CD4-positive, alpha-beta T cell (primary cell): ENCODE data around the gene RNF26. TPM values are rescaled to one million over a fixed set of nuclear protein-coding genes. Genes with fewer than 3 reads are reported as not detected.

Experiments
- ATAC-seq: fragments of 200-7000 bp; cut with Tn5 transposase; one replicate; pipeline ENCODE4 v1.10.0; 2022; ENCODE audit warnings: mild to moderate bottlenecking; ENCODE audit not compliant: poor library complexity
- CTCF ChIA-PET: fragments of 350-600 bp; sonication (Branson Sonifier 250); formaldehyde crosslinking; loops from one replicate; lab custom pipeline; 2021; ENCODE audit warnings: antibody characterized with exemption, inconsistent platforms; lab: Charles Lee
- POLR2A ChIA-PET: fragments of 350-600 bp; sonication (Branson Sonifier 250); formaldehyde crosslinking; loops from one replicate; lab custom pipeline; 2021; ENCODE audit warnings: antibody characterized with exemption, inconsistent platforms; lab: Charles Lee
- DNase-seq, 14 experiments: peaks; one replicate each; pipeline ENCODE4 v3.0.0-alpha.2; 2013 to 2020; ENCODE audit warnings: mixed read lengths in 2 of 14
- H3K27ac ChIP-seq, 2 donors: one replicate each; pipeline versions ENCODE4 v1.5.1 to v1.7.0; 2013; ENCODE audit warnings: low read length in 2 of 2, low read depth in 1 of 2, mild to moderate bottlenecking in 1 of 2
- H3K27me3 ChIP-seq, 2 experiments: 1 replicate in 1 of 2; 2 replicates in 1 of 2; pipeline versions ENCODE4 v1.6.1 to v1.7.0; 2013; ENCODE audit warnings: low read length in 2 of 2, control low read depth in 1 of 2, mild to moderate bottlenecking in 1 of 2, moderate library complexity in 1 of 2; ENCODE audit not compliant: insufficient read depth in 2 of 2, control insufficient read depth in 1 of 2
- H3K36me3 ChIP-seq: one replicate; pipeline ENCODE4 v1.6.1; 2013; ENCODE audit warnings: low read length, control low read depth; ENCODE audit not compliant: insufficient read depth
- H3K4me1 ChIP-seq: one replicate; pipeline ENCODE4 v1.6.1; 2013; ENCODE audit warnings: low read length, control low read depth; ENCODE audit not compliant: insufficient read depth
- H3K4me3 ChIP-seq: one replicate; pipeline ENCODE4 v1.5.1; 2013; ENCODE audit warnings: mild to moderate bottlenecking, low read length, moderate library complexity
- H3K9me3 ChIP-seq, 2 experiments: 1 replicate in 1 of 2; 2 replicates in 1 of 2; pipeline versions ENCODE4 v1.6.1 to v1.7.0; 2013; ENCODE audit warnings: low read length in 2 of 2, mild to moderate bottlenecking in 2 of 2, control low read depth in 1 of 2, moderate library complexity in 1 of 2; ENCODE audit not compliant: control insufficient read depth in 1 of 2, insufficient read depth in 1 of 2
- H3K27ac Mint-ChIP-seq: one replicate; pipeline ENCODE4 v1.8.0; 2020; ENCODE audit warnings: mixed read lengths
- H3K27me3 Mint-ChIP-seq: one replicate; pipeline ENCODE4 v1.8.0; 2021; ENCODE audit warnings: mixed read lengths
- H3K36me3 Mint-ChIP-seq: one replicate; pipeline ENCODE4 v1.8.0; 2021; ENCODE audit warnings: low read depth, mixed read lengths
- H3K4me1 Mint-ChIP-seq: one replicate; pipeline ENCODE4 v1.8.0; 2021; ENCODE audit warnings: low read depth, mixed read lengths
- H3K4me3 Mint-ChIP-seq: one replicate; pipeline ENCODE4 v1.8.0; 2020; ENCODE audit warnings: mild to moderate bottlenecking, mixed read lengths
- H3K9me3 Mint-ChIP-seq: one replicate; pipeline ENCODE4 v1.8.0; 2020; ENCODE audit warnings: mixed read lengths
- intact Hi-C, 2 experiments: fragments of 100-400 bp; cut with DNase I in 1 of 2; cut with micrococcal nuclease in 1 of 2; formaldehyde crosslinking; loops; one replicate each; pipeline versions ENCODE4 v1.15.1 to v1.9.0; 2023 to 2025; cut with DNase I, micrococcal nuclease
- total RNA-seq, 174 experiments: library from RNA in 2 of 174; stranded (reverse) in 2 of 174; gene quantifications; one replicate each; pipeline ENCODE4 v1.2.3 and lab custom pipeline; 2021 to 2026
- TF ChIP-seq, protein P1 (sequence below): fragments of 200-600 bp; IDR thresholded peaks from one replicate; pipeline ENCODE4 v1.8.0; 2022; ENCODE audit warnings: antibody characterized with exemption, mild to moderate bottlenecking

RNF26 gene
- total RNA-seq, 2 experiments from 2014 or later = 18.3 to 20.5 TPM

DNA sequence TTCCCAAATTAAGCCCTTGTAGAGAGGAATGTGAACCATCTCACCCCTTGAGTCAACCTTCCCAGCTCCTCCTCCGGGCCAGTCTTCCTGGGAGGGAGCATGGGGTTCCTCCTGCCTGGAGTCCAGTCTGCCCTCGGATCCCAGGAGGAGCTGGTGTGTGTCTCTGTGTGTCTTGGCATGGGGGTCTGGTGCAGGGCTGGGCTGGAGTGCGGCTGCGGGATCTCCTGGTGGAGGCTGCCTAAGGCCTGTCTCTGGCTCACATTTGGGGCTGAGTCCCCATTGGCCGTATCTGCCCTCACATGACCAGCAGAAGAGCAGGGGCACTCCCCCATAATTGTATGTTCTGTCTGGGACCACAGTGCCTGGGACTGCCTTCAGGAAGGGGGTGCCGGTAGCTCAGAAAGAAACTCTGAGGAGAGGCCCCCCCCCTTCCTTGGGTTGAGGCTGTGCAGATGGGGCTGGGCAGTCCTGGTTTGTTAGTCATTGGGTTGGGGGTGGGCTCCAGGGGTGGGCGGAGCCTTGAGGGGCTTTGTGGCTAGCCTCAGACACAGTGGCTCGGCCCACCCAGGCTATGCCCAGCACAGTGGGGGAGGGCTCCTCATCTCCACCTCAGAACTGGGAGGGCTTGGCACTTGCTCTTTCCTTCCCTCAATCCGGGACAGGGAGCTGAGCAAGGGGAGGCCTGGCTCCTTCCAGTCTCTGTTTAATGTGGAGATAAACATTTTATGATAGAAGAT lies 3.4 kb downstream of the RNF26 start:
- intact Hi-C loops = no loop called here
- Histone ChIP-seq H3K4me1 (peaks cover 51% of the 10 kb centered on the region), H3K9me3 (peaks cover 0 to 12% of the 10 kb centered on the region in 2 experiments), H3K27ac (no peak overlapping the region), H3K4me3 (no peak overlapping the region), H3K27me3 (peaks cover 31 to 42% of the 10 kb centered on the region in 2 experiments), H3K36me3 (peaks cover 4% of the 10 kb centered on the region)
- peak overlapping the region; percentile 70 for H3K27ac Mint-ChIP-seq
- peak overlapping the region; percentile 89 for H3K4me3 Mint-ChIP-seq
- no peaks in the 10 kb centered on the region for H3K9me3 Mint-ChIP-seq
- ChIA-PET POLR2A (interaction anchor here (0.5 to 1.7 kb wide), 4 partner anchors 14 to 765 kb away, joined by 3 to 6 read pairs (median 4); partner anchors contain the start of genes ARCN1, CBL and VPS11), CTCF (interaction anchor here (0.6 to 2.2 kb wide), 18 partner anchors 10 to 230 kb away, joined by 3 to 19 read pairs (median 4); partner anchors contain the start of gene USP2)
- TF ChIP-seq, protein P1, sequence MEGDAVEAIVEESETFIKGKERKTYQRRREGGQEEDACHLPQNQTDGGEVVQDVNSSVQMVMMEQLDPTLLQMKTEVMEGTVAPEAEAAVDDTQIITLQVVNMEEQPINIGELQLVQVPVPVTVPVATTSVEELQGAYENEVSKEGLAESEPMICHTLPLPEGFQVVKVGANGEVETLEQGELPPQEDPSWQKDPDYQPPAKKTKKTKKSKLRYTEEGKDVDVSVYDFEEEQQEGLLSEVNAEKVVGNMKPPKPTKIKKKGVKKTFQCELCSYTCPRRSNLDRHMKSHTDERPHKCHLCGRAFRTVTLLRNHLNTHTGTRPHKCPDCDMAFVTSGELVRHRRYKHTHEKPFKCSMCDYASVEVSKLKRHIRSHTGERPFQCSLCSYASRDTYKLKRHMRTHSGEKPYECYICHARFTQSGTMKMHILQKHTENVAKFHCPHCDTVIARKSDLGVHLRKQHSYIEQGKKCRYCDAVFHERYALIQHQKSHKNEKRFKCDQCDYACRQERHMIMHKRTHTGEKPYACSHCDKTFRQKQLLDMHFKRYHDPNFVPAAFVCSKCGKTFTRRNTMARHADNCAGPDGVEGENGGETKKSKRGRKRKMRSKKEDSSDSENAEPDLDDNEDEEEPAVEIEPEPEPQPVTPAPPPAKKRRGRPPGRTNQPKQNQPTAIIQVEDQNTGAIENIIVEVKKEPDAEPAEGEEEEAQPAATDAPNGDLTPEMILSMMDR = no peak
- no peak for ATAC-seq
- H3K36me3 Mint-ChIP-seq = peaks cover 27% of the 10 kb centered on the region
- peak in 1 of 14 experiments; percentile 43 for DNase-seq
- peaks cover 40% of the 10 kb centered on the region for H3K4me1 Mint-ChIP-seq
- H3K27me3 Mint-ChIP-seq = peaks cover 35% of the 10 kb centered on the region

DNA sequence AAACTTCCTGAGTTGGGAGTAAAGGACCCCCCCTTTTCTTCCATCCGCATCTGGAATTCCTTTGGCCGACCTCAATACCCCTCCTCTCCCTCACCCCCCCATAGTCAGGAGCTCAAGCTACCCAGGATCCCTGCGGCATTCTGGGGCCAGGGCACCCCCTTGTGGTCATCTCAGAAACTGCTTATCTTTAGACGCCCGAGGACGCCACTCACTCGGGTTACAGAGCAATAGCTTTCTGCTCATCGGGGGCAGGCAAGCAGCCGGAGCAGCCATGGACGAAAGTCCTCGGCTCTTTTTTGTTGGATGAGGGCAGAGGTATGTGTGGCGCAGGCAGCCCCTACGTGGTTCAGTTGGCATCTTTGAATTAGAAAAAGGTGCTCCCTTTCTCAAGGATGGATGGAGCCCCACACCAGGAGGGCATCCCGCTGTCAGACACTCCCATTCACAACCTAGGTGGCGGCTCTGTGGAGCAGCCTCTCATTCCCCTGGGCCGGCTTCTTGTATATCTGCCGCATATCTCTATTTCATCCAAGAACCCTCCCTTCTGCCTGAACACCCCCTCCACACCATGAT lies 4.1 kb downstream of the RNF26 start:
- Histone ChIP-seq H3K4me3 (no peak overlapping the region), H3K27ac (no peak overlapping the region), H3K27me3 (peaks cover 31 to 45% of the 10 kb centered on the region in 2 experiments), H3K36me3 (peaks cover 4% of the 10 kb centered on the region), H3K4me1 (peaks cover 51% of the 10 kb centered on the region), H3K9me3 (peaks cover 0 to 12% of the 10 kb centered on the region in 2 experiments)
- intact Hi-C loops = no loop called here
- H3K36me3 Mint-ChIP-seq = peaks cover 27% of the 10 kb centered on the region
- ChIA-PET POLR2A (interaction anchor here (0.5 to 1.7 kb wide), 5 partner anchors 14 to 766 kb away, joined by 3 to 6 read pairs (median 3); partner anchors contain the start of genes ARCN1, CBL and VPS11), CTCF (interaction anchor here (0.6 to 2.2 kb wide), 20 partner anchors 11 to 231 kb away, joined by 3 to 19 read pairs (median 4); partner anchors contain the start of genes CBL and USP2)
- DNase-seq (peak; percentile 50 to 84 (median 60)), ATAC-seq (peak; percentile 47)
- H3K27ac Mint-ChIP-seq = peak overlapping the region; percentile 70
- peaks cover 42% of the 10 kb centered on the region for H3K27me3 Mint-ChIP-seq
- no peaks in the 10 kb centered on the region for H3K9me3 Mint-ChIP-seq
- peak overlapping the region; percentile 85 for H3K4me3 Mint-ChIP-seq
- TF ChIP-seq, protein P1 = peak; percentile 78
- peaks cover 36% of the 10 kb centered on the region for H3K4me1 Mint-ChIP-seq

DNA sequence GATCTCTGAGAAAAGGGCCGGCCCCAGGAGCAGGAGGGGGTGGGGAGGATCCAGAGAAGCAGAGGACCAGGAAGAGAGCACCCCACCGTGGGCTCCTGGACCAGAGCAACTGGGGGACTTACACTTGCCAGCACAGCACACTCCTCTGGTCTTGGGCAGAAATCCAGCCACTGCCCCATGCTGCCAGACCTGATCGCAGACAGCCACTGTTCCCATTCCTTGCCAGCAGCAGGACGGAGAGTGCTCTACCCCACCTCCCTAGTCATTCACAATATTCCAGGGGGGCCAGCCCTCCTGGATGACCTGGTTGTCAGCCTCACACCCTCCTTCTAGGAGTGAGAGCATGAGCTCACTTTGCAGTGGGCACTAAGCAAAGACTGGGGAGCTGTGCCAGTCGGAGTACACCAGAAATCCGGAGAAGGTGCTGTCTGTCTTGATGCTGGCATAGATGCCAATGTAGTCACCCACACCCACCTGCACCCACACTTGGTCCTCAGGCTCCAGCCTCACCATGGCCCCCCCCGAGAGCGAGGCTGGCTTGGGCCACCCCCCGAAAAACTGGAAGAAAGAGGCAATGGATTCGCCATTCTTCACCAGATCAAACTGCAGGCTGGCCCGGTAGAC lies 4.8 kb downstream of the RNF26 start:
- ATAC-seq (no peak), DNase-seq (peak in 1 of 14 experiments; percentile 28)
- H3K4me1 ChIP-seq = peaks cover 44% of the 10 kb centered on the region
- Mint-ChIP-seq H3K27me3 (peaks cover 49% of the 10 kb centered on the region), H3K4me1 (peaks cover 32% of the 10 kb centered on the region), H3K9me3 (no peaks in the 10 kb centered on the region), H3K27ac (no peak overlapping the region), H3K36me3 (peaks cover 24% of the 10 kb centered on the region), H3K4me3 (peak overlapping the region; percentile 85)
- POLR2A ChIA-PET = interaction anchor here (0.6 to 1.7 kb wide), 4 partner anchors 15 to 272 kb away, joined by 3 to 6 read pairs (median 4); partner anchors contain the start of genes CBL and VPS11
- H3K27ac ChIP-seq = no peak overlapping the region
- peaks cover 0 to 12% of the 10 kb centered on the region in 2 experiments for H3K9me3 ChIP-seq
- H3K36me3 ChIP-seq = peaks cover 4% of the 10 kb centered on the region
- peaks cover 31 to 45% of the 10 kb centered on the region in 2 experiments for H3K27me3 ChIP-seq
- CTCF ChIA-PET = interaction anchor here (0.7 to 2.2 kb wide), 16 partner anchors 11 to 231 kb away, joined by 3 to 19 read pairs (median 5); partner anchors contain the start of genes CBL and USP2
- intact Hi-C loops = no loop called here
- TF ChIP-seq, protein P1 = no peak
- no peak overlapping the region for H3K4me3 ChIP-seq
